Sigmoid colon (tissue), 4 donors: Measurements from ENCODE around the gene MTF2.

Experiments used
- POLR2A ChIP-seq, 2 donors: fragments of 450-650 bp; IDR thresholded peaks; one replicate each; pipeline ENCODE4 v1.6.1; 2016; ENCODE audit warnings: antibody characterized with exemption in 2 of 2, mild to moderate bottlenecking in 2 of 2, moderate library complexity in 2 of 2
- POLR2AphosphoS5 ChIP-seq, 4 donors: sonication (generic); formaldehyde crosslinking; IDR thresholded peaks; one replicate each; pipeline ENCODE4 v1.6.1; 2017; ENCODE audit warnings: antibody characterized with exemption in 4 of 4
- TF ChIP-seq, protein P1 (sequence below), 4 experiments: fragments of 450-650 bp in 3 of 4; fragments of 200-600 bp in 1 of 4; IDR thresholded peaks; one replicate each; pipeline ENCODE4 v1.5.1; 2016 to 2019; ENCODE audit warnings: antibody characterized with exemption in 4 of 4, mild to moderate bottlenecking in 3 of 4, moderate library complexity in 2 of 4

DNA sequence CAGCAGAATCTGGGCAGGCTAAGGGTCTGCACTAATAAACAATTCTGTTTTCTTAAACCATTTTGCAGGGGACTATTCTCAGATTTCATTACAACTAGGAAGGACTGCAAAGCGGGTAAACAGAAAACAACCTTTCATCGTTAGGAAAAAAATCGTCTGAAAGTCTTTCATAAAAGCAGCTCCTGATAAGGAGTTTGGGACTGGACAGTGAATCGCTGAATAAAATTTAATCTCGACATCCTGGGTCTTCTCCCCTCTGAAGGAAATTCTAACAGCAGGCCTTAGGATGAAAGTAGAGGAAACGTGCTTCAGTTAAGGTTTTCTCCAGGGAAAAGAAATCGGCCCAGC, 471 bp upstream of the MTF2 start:
- TF ChIP-seq, protein P1, sequence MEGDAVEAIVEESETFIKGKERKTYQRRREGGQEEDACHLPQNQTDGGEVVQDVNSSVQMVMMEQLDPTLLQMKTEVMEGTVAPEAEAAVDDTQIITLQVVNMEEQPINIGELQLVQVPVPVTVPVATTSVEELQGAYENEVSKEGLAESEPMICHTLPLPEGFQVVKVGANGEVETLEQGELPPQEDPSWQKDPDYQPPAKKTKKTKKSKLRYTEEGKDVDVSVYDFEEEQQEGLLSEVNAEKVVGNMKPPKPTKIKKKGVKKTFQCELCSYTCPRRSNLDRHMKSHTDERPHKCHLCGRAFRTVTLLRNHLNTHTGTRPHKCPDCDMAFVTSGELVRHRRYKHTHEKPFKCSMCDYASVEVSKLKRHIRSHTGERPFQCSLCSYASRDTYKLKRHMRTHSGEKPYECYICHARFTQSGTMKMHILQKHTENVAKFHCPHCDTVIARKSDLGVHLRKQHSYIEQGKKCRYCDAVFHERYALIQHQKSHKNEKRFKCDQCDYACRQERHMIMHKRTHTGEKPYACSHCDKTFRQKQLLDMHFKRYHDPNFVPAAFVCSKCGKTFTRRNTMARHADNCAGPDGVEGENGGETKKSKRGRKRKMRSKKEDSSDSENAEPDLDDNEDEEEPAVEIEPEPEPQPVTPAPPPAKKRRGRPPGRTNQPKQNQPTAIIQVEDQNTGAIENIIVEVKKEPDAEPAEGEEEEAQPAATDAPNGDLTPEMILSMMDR (IDR thresholded peaks at IDR 0.05) = no peak
- TF ChIP-seq POLR2A (IDR thresholded peaks at IDR 0.05) (no peak), POLR2AphosphoS5 (IDR thresholded peaks at IDR 0.05) (no peak)
